Transverse colon (tissue), 4 donors: Measurements from ENCODE around the gene OR2K2.

Experiments
- POLR2AphosphoS5 ChIP-seq, 3 donors: sonication (generic); formaldehyde crosslinking; IDR thresholded peaks; one replicate each; pipeline ENCODE4 v1.6.1; 2016; ENCODE audit warnings: antibody characterized with exemption in 3 of 3
- TF ChIP-seq, protein P1 (sequence below), 5 experiments: fragments of 200-600 bp in 3 of 5; fragments of 450-650 bp in 2 of 5; sonication (generic) in 3 of 5; IDR thresholded peaks; 1 replicate in 2 of 5; 2 replicates in 3 of 5; pipeline ENCODE4 v1.5.1; 2016 to 2017; ENCODE audit warnings: antibody characterized with exemption in 5 of 5, inconsistent platforms in 3 of 5, mild to moderate bottlenecking in 2 of 5, moderate library complexity in 1 of 5

DNA sequence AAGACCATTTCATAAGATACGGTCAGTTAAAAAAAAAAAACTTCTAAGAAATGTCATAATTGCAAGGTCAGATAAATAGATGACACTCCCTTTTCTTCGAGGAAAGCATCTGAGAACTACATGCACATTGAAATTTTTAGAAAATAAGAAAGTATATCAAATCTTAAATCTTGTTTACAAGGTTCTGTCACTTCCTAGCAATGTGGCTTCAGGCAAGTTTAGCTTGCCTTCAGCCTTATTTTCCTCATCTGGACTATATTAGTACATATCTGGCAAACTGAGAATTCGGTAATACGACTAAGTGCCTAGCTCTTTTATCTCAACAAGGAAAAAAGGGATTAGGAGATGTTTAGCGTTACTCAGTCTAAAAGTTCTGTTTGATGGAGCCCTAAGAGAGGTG is 32.5 kb upstream of the OR2K2 start:
- TF ChIP-seq, protein P1, sequence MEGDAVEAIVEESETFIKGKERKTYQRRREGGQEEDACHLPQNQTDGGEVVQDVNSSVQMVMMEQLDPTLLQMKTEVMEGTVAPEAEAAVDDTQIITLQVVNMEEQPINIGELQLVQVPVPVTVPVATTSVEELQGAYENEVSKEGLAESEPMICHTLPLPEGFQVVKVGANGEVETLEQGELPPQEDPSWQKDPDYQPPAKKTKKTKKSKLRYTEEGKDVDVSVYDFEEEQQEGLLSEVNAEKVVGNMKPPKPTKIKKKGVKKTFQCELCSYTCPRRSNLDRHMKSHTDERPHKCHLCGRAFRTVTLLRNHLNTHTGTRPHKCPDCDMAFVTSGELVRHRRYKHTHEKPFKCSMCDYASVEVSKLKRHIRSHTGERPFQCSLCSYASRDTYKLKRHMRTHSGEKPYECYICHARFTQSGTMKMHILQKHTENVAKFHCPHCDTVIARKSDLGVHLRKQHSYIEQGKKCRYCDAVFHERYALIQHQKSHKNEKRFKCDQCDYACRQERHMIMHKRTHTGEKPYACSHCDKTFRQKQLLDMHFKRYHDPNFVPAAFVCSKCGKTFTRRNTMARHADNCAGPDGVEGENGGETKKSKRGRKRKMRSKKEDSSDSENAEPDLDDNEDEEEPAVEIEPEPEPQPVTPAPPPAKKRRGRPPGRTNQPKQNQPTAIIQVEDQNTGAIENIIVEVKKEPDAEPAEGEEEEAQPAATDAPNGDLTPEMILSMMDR (IDR thresholded peaks at IDR 0.05) = no peak
- no peak for TF ChIP-seq POLR2AphosphoS5 (IDR thresholded peaks at IDR 0.05)
